SK-N-SH (cell line): ENCODE measurements around the gene SLC2A4.

ENCODE experiments used
- CTCF ChIP-seq: fragments of 200-600 bp; sonication (generic); IDR thresholded peaks from 2 replicates; pipeline ENCODE4 v1.6.1; 2017; ENCODE audit warnings: antibody characterized with exemption, mild to moderate bottlenecking, moderate library complexity
- EP300 ChIP-seq, 2 experiments: IDR thresholded peaks; 2 replicates each; pipeline versions ENCODE4 v1.4.0 to v1.6.1; 2012; ENCODE audit warnings: borderline replicate concordance in 1 of 2, low read depth in 1 of 2, low read length in 1 of 2
- EZH2phosphoT487 ChIP-seq: fragments of 200-600 bp; sonication (generic); IDR thresholded peaks from 2 replicates; pipeline ENCODE4 v1.6.1; 2017; ENCODE audit warnings: low read depth, mixed run types, mild to moderate bottlenecking, antibody characterized with exemption, moderate library complexity, borderline replicate concordance
- MXI1 ChIP-seq: IDR thresholded peaks from 2 replicates; pipeline ENCODE4 v1.6.1; 2012; ENCODE audit warnings: mild to moderate bottlenecking, low read depth, low read length, improper control_type of control experiment
- SIN3A ChIP-seq: IDR thresholded peaks from 2 replicates; pipeline ENCODE4 v1.6.1; 2012; ENCODE audit warnings: low read depth, mild to moderate bottlenecking, low read length, moderate library complexity, borderline replicate concordance
- TF ChIP-seq, protein P1 (sequence below): IDR thresholded peaks from 2 replicates; pipeline ENCODE4 v1.4.0; 2012; ENCODE audit warnings: low read depth, borderline replicate concordance
- TF ChIP-seq, protein P2 (sequence below): IDR thresholded peaks from 2 replicates; pipeline ENCODE4 v1.4.0; 2012; ENCODE audit warnings: low read depth

DNA sequence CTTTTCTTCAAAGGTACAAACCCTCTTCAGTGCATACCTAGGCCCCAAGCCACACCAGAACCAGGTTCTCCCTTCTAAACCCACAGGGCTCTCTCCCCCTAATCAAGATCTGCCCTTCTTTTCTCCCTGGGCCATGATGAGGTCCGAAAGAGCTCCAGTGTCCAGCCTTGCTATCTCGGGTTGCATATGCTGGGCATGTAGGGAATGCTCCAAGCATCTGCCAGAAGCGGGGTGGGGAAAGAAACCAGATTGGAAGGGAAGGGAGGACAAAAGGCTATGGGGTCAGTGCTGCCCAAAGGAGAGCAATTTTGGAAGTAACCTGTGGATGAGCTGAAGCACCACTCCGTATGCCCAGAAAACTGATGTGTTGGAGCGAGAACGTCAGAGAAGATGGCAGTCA, 32.3 kb upstream of the SLC2A4 start:
- TF ChIP-seq CTCF (no peak), SIN3A (no peak), MXI1 (no peak), EZH2phosphoT487 (no peak), EP300 (IDR thresholded peaks at IDR 0.05; ENCODE audit: borderline replicate concordance in 1 of 2, low read depth in 1 of 2, low read length in 1 of 2) (no peak)
- TF ChIP-seq, protein P1, sequence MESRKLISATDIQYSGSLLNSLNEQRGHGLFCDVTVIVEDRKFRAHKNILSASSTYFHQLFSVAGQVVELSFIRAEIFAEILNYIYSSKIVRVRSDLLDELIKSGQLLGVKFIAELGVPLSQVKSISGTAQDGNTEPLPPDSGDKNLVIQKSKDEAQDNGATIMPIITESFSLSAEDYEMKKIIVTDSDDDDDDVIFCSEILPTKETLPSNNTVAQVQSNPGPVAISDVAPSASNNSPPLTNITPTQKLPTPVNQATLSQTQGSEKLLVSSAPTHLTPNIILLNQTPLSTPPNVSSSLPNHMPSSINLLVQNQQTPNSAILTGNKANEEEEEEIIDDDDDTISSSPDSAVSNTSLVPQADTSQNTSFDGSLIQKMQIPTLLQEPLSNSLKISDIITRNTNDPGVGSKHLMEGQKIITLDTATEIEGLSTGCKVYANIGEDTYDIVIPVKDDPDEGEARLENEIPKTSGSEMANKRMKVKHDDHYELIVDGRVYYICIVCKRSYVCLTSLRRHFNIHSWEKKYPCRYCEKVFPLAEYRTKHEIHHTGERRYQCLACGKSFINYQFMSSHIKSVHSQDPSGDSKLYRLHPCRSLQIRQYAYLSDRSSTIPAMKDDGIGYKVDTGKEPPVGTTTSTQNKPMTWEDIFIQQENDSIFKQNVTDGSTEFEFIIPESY: no peak
- TF ChIP-seq, protein P2, sequence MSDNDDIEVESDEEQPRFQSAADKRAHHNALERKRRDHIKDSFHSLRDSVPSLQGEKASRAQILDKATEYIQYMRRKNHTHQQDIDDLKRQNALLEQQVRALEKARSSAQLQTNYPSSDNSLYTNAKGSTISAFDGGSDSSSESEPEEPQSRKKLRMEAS: no peak
